ENCODE results near the gene FNBP1L.
"Not testable (repeated sequence)": the region's sequence is repeated elsewhere in the genome, so short reads cannot be mapped to it uniquely, and the experiment has no call there.

DNA sequence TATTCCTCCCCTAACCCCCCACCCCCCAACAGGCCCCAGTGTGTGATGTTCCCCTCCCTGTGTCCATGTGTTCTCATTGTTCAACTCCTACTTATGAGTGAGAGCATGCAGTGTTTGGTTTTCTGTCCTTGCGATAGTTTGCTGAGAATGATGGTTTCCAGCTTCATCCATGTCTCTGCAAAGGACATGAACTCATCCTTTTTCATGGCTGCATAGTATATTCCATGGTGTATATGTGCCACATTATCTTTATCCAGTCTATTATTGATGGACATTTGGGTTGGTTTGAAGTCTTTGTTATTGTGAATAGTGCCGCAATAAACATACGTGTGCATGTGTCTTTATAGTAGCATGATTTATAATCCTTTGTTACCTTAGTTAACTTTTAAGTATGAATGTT is 21.3 kb downstream of the FNBP1L start:
- not testable (repeated sequence) for TF ChIP-seq POLR2AphosphoS5 (IDR thresholded peaks at IDR 0.05; ENCODE audit: low read depth, low read length); POLR2A (IDR thresholded peaks at IDR 0.05; ENCODE audit: low read depth, low read length); TAF1 (IDR thresholded peaks at IDR 0.05; ENCODE audit: borderline replicate concordance, low read depth, low read length)

Measured in GM12892 (cell line).